ENCODE results near the gene C1QL4. TPM values are rescaled to one million over a fixed set of nuclear protein-coding genes. Genes with fewer than 3 reads are reported as not detected.

C1QL4 gene
- total and polyA plus RNA-seq, 2 of the 8 experiments (the other 6 are each of a cell fraction or from before 2014, with no cell fraction given): 0.28 to 0.63 TPM

DNA sequence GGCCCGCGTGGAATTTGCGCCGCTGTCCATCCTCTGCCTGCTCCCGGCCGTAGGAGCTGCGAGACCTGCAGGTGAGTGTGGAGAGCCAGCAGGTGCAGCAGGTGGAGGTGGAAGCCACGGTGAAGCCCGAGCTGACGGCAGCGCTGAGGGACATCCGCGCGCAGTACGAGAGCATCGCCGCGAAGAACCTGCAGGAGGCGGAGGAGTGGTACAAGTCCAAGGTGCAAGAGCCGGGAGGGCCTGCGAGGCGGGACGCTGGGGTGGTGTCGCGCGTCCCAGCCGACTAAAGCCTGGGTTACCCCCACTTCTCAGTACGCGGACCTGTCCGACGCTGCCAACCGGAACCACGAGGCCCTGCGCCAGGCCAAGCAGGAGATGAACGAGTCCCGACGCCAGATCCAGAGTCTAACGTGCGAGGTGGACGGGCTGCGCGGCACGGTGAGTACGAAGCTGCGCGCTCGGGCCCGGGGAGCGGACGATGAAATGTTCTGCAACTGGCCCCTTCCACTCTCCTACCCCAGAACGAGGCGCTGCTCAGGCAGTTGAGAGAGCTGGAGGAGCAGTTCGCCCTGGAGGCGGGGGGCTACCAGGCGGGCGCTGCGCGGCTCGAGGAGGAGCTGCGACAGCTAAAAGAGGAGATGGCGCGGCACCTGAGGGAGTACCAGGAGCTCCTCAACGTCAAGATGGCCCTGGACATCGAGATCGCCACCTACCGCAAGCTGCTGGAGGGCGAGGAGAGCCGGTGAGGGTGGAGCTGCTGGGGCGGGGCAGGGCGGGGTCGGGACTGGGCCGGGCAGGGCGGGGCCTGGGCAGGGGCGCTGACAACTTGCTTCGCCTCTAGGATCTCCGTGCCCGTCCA, 39.9 kb downstream of the C1QL4 start:
- H3K23me2 ChIP-seq (ENCODE audit: low read depth, low read length): peaks cover 11% of the 10 kb centered on the region; the same call in 1 of the 2 replicates
- H4K91ac ChIP-seq (replicated peaks; ENCODE audit: insufficient read length, low read length): no peak overlapping the region
- no peak overlapping the region for H3K56ac ChIP-seq (replicated peaks; ENCODE audit: insufficient read length, low read depth, low read length)
- no peak overlapping the region for H3K23ac ChIP-seq (ENCODE audit: insufficient read length)
- no peak overlapping the region; the same call in 1 of the 2 replicates for H3K18ac ChIP-seq (ENCODE audit: extremely low read depth, low read length)
- H4K5ac ChIP-seq (ENCODE audit: insufficient read length, low read depth, low read length): no peak overlapping the region
- peaks cover 47 to 69% (median 65%) of the 10 kb centered on the region in 4 experiments for H3K27me3 ChIP-seq (replicated peaks in 1 of 4; ENCODE audit: control insufficient read depth in 3 of 4, extremely low read depth in 1 of 4, insufficient read depth in 3 of 4, low read length in 3 of 4)
- peak overlapping the region; percentile 60 to 99 for H3K4me2 ChIP-seq (ENCODE audit: insufficient read depth in 1 of 2, low read depth in 2 of 2, low read length in 2 of 2)
- H2AFZ ChIP-seq (ENCODE audit: low read length): peak overlapping the region; percentile 88; the same call in 1 of the 2 replicates
- peaks cover 2 to 20% of the 10 kb centered on the region in 2 experiments for H4K20me1 ChIP-seq (replicated peaks in 1 of 2; ENCODE audit: control insufficient read depth in 1 of 2, insufficient read depth in 2 of 2, low read length in 2 of 2)
- POLR2A ChIA-PET (ENCODE audit: partially characterized antibody): interaction anchor here (0.9 to 5.0 kb wide), 10 partner anchors 15 to 166 kb away, joined by 3 to 48 read pairs (median 5); partner anchors contain the start of genes TROAP, TUBA1B and TUBA1C
- H2BK20ac ChIP-seq (ENCODE audit: low read length): no peak overlapping the region
- CTCF ChIA-PET (ENCODE audit: partially characterized antibody): interaction anchor here (0.6 to 14.4 kb wide), 33 partner anchors 8 to 512 kb away, joined by 3 to 276 read pairs (median 3); partner anchors contain the start of genes C1QL4, DNAJC22 and TROAP
- H2BK12ac ChIP-seq (ENCODE audit: low read depth, low read length): no peak overlapping the region
- H3K9me3 ChIP-seq (ENCODE audit: insufficient read depth in 2 of 2, low read depth in 1 of 2, low read length in 1 of 2): no peaks in the 10 kb centered on the region
- no peak for FAIRE-seq
- no peak overlapping the region for H2AK5ac ChIP-seq (ENCODE audit: low read depth, low read length)
- peak overlapping the region; percentile 4 to 59 (median 34); a peak in 7 of 8 replicates for H3K4me3 ChIP-seq (ENCODE audit: extremely low read depth in 1 of 4, insufficient read depth in 2 of 4, low read depth in 3 of 4, low read length in 4 of 4)
- no peak overlapping the region for H3K27ac ChIP-seq (ENCODE audit: low read depth, low read length)
- no peak overlapping the region for H2BK5ac ChIP-seq (ENCODE audit: low read depth, low read length)
- 5% methylated on average over 63 of the region's 77 CpGs; no CpG with 5 or more reads in 1 of the 2 experiments for WGBS, 2 experiments (ENCODE audit: extremely low coverage in 1 of 2, insufficient coverage in 1 of 2, insufficient read length in 1 of 2, insufficient replicate concordance in 2 of 2, low coverage in 1 of 2, low lambda C conversion rate in 2 of 2, missing lambda C conversion rate in 1 of 2)
- H3K4me1 ChIP-seq (replicated peaks in 1 of 4; ENCODE audit: control insufficient read depth in 3 of 4, insufficient read depth in 4 of 4, low read length in 3 of 4): peaks cover 0 to 36% (median 17%) of the 10 kb centered on the region in 4 experiments; a peak in 6 of 7 replicates
- no peaks in the 10 kb centered on the region for H3K79me2 ChIP-seq (ENCODE audit: control insufficient read depth in 1 of 2, insufficient read depth in 2 of 2, low read length in 2 of 2)
- no peak overlapping the region for H3K4ac ChIP-seq (replicated peaks; ENCODE audit: insufficient read length, low read depth, low read length)
- no peaks in the 10 kb centered on the region for H3K36me3 ChIP-seq (ENCODE audit: control insufficient read depth in 2 of 4, insufficient read depth in 4 of 4, low read length in 3 of 4)
- no peaks in the 10 kb centered on the region for H3K79me1 ChIP-seq (ENCODE audit: low read depth, low read length)
- no peak overlapping the region for H3K14ac ChIP-seq (ENCODE audit: insufficient read length)
- DNase-seq (ENCODE audit: low read depth in 1 of 2, low spot score in 2 of 2): peak in 1 of 2 experiments; percentile 81
- no peak overlapping the region for H2BK120ac ChIP-seq (replicated peaks; ENCODE audit: low read depth, low read length)
- H2BK15ac ChIP-seq (ENCODE audit: low read length): no peak overlapping the region; the same call in 1 of the 2 replicates
- no peak overlapping the region for H3K9ac ChIP-seq (replicated peaks in 1 of 4; ENCODE audit: extremely low read depth in 1 of 4, low read depth in 3 of 4, low read length in 3 of 4)
- H4K8ac ChIP-seq (ENCODE audit: extremely low read depth, insufficient read depth, low read length): peak overlapping the region; percentile 86
- TF ChIP-seq EZH2 (IDR thresholded peaks at IDR 0.05; ENCODE audit: low read depth, low read length, severe bottlenecking) (peak; percentile 78), SUZ12 (IDR thresholded peaks at IDR 0.05; ENCODE audit: low read length) (peak; percentile 86), GABPA (IDR thresholded peaks at IDR 0.05; ENCODE audit: borderline replicate concordance, insufficient read depth, low read length) (no peak), CEBPB (IDR thresholded peaks at IDR 0.05; ENCODE audit: low read depth, low read length) (no peak), YY1 (IDR thresholded peaks at IDR 0.05; ENCODE audit: low read depth, low read length) (peak; percentile 61; the same call in 1 of the 2 replicates)
- TF ChIP-seq, protein P1, sequence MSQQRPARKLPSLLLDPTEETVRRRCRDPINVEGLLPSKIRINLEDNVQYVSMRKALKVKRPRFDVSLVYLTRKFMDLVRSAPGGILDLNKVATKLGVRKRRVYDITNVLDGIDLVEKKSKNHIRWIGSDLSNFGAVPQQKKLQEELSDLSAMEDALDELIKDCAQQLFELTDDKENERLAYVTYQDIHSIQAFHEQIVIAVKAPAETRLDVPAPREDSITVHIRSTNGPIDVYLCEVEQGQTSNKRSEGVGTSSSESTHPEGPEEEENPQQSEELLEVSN (IDR thresholded peaks at IDR 0.05): peak; percentile 6

Measured in H1 (cell line).